Measurements from ENCODE around the gene KRT79.

DNA sequence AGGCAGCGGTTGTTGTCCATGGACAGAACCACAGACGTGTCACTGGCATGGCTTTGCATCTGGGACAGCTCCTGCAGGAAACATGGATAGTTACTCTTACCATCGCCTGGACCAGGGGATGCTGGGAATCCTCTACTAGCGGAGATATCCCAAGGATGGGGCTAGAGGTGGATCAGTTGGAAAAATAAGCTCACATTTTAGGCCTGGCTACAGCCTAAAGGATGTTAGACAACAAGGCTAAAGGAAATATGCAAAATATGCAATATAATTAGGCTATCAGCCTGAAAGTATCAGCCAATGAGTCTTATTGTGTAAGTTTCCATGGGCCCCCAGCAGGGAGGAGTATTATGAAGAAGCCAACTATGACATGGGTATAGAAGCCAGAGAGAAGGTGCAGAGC is 61.9 kb downstream of the KRT79 start:
- TF ChIP-seq, protein P1, sequence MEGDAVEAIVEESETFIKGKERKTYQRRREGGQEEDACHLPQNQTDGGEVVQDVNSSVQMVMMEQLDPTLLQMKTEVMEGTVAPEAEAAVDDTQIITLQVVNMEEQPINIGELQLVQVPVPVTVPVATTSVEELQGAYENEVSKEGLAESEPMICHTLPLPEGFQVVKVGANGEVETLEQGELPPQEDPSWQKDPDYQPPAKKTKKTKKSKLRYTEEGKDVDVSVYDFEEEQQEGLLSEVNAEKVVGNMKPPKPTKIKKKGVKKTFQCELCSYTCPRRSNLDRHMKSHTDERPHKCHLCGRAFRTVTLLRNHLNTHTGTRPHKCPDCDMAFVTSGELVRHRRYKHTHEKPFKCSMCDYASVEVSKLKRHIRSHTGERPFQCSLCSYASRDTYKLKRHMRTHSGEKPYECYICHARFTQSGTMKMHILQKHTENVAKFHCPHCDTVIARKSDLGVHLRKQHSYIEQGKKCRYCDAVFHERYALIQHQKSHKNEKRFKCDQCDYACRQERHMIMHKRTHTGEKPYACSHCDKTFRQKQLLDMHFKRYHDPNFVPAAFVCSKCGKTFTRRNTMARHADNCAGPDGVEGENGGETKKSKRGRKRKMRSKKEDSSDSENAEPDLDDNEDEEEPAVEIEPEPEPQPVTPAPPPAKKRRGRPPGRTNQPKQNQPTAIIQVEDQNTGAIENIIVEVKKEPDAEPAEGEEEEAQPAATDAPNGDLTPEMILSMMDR (conservative IDR thresholded peaks at IDR 0.05 in 1 of 2, IDR thresholded peaks at IDR 0.05 in 1 of 2; ENCODE audit: extremely low read depth in 1 of 2, insufficient read depth in 1 of 2, low read depth in 1 of 2, low read length in 2 of 2) = no peak
- TF ChIP-seq EZH2 (IDR thresholded peaks at IDR 0.05; ENCODE audit: borderline replicate concordance, low read length) = no peak

Measured in mammary epithelial cell (primary cell).